Liver (tissue), 9 donors: ENCODE data around the gene CCDC102A. TPM values are rescaled to one million over a fixed set of nuclear protein-coding genes. Genes with fewer than 3 reads are reported as not detected.

Source experiments
- DNase-seq: peaks from one replicate; pipeline ENCODE4 v3.0.0-alpha.2; 2017; ENCODE audit warnings: low spot score
- H3K27ac ChIP-seq, 2 donors: one replicate each; pipeline ENCODE4 v1.7.0; 2013; ENCODE audit warnings: inconsistent platforms in 2 of 2, low read length in 2 of 2, control low read depth in 1 of 2, low read depth in 1 of 2, mild to moderate bottlenecking in 1 of 2
- H3K27me3 ChIP-seq, 4 donors: one replicate each; pipeline versions ENCODE4 v1.6.1 to v1.7.0; 2013; ENCODE audit warnings: low read length in 3 of 4, inconsistent platforms in 1 of 4, mild to moderate bottlenecking in 1 of 4, moderate library complexity in 1 of 4; ENCODE audit not compliant: control insufficient read depth in 4 of 4, insufficient read depth in 4 of 4
- H3K36me3 ChIP-seq, 4 donors: one replicate each; pipeline versions ENCODE4 v1.6.1 to v1.7.0; 2013; ENCODE audit warnings: low read length in 3 of 4, mild to moderate bottlenecking in 3 of 4, low read depth in 1 of 4, moderate library complexity in 1 of 4; ENCODE audit not compliant: control insufficient read depth in 4 of 4, insufficient read depth in 3 of 4
- H3K4me1 ChIP-seq, 4 donors: one replicate each; pipeline versions ENCODE4 v1.6.1 to v1.7.0; 2013; ENCODE audit warnings: low read length in 3 of 4, mild to moderate bottlenecking in 3 of 4, moderate library complexity in 1 of 4; ENCODE audit not compliant: control insufficient read depth in 4 of 4, insufficient read depth in 4 of 4
- H3K4me3 ChIP-seq, 3 donors: one replicate each; pipeline versions ENCODE4 v1.6.1 to v1.7.0; 2013; ENCODE audit warnings: low read length in 3 of 3, control low read depth in 1 of 3, low read depth in 1 of 3, mild to moderate bottlenecking in 1 of 3
- H3K9ac ChIP-seq, 2 donors: one replicate each; pipeline ENCODE4 v1.7.0; 2013; ENCODE audit warnings: low read length in 2 of 2, mild to moderate bottlenecking in 2 of 2, moderate library complexity in 2 of 2, control low read depth in 1 of 2, low read depth in 1 of 2
- H3K9me3 ChIP-seq, 4 donors: one replicate each; pipeline versions ENCODE4 v1.6.1 to v1.7.0; 2013; ENCODE audit warnings: low read length in 3 of 4; ENCODE audit not compliant: control insufficient read depth in 4 of 4
- EGR1 ChIP-seq, 2 donors: IDR thresholded peaks; 2 replicates each; pipeline ENCODE4 v1.6.1; 2016 to 2018; ENCODE audit warnings: antibody characterized with exemption in 2 of 2, low read depth in 2 of 2
- FOXA1 ChIP-seq: IDR thresholded peaks from 2 replicates; pipeline ENCODE4 v1.6.1; 2016; ENCODE audit warnings: antibody characterized with exemption
- FOXA2 ChIP-seq: IDR thresholded peaks from 2 replicates; pipeline ENCODE4 v1.6.1; 2016; ENCODE audit warnings: antibody characterized with exemption
- GABPA ChIP-seq, 2 donors: IDR thresholded peaks in 1 of 2; conservative IDR thresholded peaks in 1 of 2; 2 replicates each; pipeline ENCODE4 v1.6.1; 2016; ENCODE audit warnings: antibody characterized with exemption in 2 of 2, mild to moderate bottlenecking in 1 of 2, moderate library complexity in 1 of 2
- HNF4A ChIP-seq, 2 donors: conservative IDR thresholded peaks; 2 replicates each; pipeline ENCODE4 v1.6.1; 2016; ENCODE audit warnings: antibody characterized with exemption in 2 of 2, mild to moderate bottlenecking in 2 of 2
- HNF4G ChIP-seq: IDR thresholded peaks from 2 replicates; pipeline ENCODE4 v1.6.1; 2016; ENCODE audit warnings: antibody characterized with exemption
- JUND ChIP-seq, 2 donors: IDR thresholded peaks; 2 replicates each; pipeline ENCODE4 v1.6.1; 2016; ENCODE audit warnings: antibody characterized with exemption in 2 of 2
- NR2F2 ChIP-seq: IDR thresholded peaks from 2 replicates; pipeline ENCODE4 v1.6.1; 2016; ENCODE audit warnings: antibody characterized with exemption
- RAD21 ChIP-seq, 2 donors: IDR thresholded peaks; 2 replicates each; pipeline ENCODE4 v1.6.1; 2016; ENCODE audit warnings: antibody characterized with exemption in 2 of 2, mild to moderate bottlenecking in 2 of 2
- RXRA ChIP-seq, 2 donors: IDR thresholded peaks; 2 replicates each; pipeline ENCODE4 v1.6.1; 2017 to 2018; ENCODE audit warnings: antibody characterized with exemption in 2 of 2, mild to moderate bottlenecking in 1 of 2
- SP1 ChIP-seq: IDR thresholded peaks from 2 replicates; pipeline ENCODE4 v1.6.1; 2018; ENCODE audit warnings: antibody characterized with exemption, mild to moderate bottlenecking
- TAF1 ChIP-seq: conservative IDR thresholded peaks from 2 replicates; pipeline ENCODE4 v1.6.1; 2016; ENCODE audit warnings: antibody characterized with exemption, mild to moderate bottlenecking
- YY1 ChIP-seq: IDR thresholded peaks from 2 replicates; pipeline ENCODE4 v1.6.1; 2016; ENCODE audit warnings: antibody characterized with exemption, mild to moderate bottlenecking
- WGBS: extraction: QIAGEN DNeasy Blood & Tissue Kit; methylation state at CpG from one replicate; pipeline ENCODE4 v1.1.7; 2013; 5-methylcytosine and 5-hydroxymethylcytosine counted together
- polyA plus RNA-seq, 2 donors: library from polyadenylated mRNA; stranded (reverse) in 1 of 2; unstranded in 1 of 2; fragments of 200-250 nt in 1 of 2; fragments of >200 nt in 1 of 2; fragmentation: Nextera tagmentation in 1 of 2; extraction: Ambion mirVana in 1 of 2; gene quantifications; one replicate each; pipeline versions ENCODE4 v1.2.1 to v1.2.3, GENCODE V29; 2013 to 2015
- total RNA-seq, 2 donors: library from RNA; depleted of rRNA; stranded (reverse); fragments of >200 nt; gene quantifications; one replicate each; pipeline ENCODE4 v1.2.3, GENCODE V29; 2014
- TF ChIP-seq, protein P1 (sequence below): IDR thresholded peaks from 2 replicates; pipeline ENCODE4 v1.6.1; 2016; ENCODE audit warnings: antibody characterized with exemption
- TF ChIP-seq, protein P2 (sequence below): fragments of 150-350 bp; IDR thresholded peaks from 2 replicates; pipeline ENCODE4 v1.5.1; 2017; ENCODE audit warnings: improper control_type of control experiment, low read depth, low read length; ENCODE audit not compliant: missing input control
- TF ChIP-seq, protein P3 (sequence below): IDR thresholded peaks from 2 replicates; pipeline ENCODE4 v1.6.1; 2016; ENCODE audit warnings: antibody characterized with exemption
- TF ChIP-seq, protein P4 (sequence below): IDR thresholded peaks from 2 replicates; pipeline ENCODE4 v1.6.1; 2016; ENCODE audit warnings: antibody characterized with exemption
- TF ChIP-seq, protein P5 (sequence below): IDR thresholded peaks from 2 replicates; pipeline ENCODE4 v1.6.1; 2016; ENCODE audit warnings: antibody characterized with exemption, mild to moderate bottlenecking
- donor health status: healthy.
- donor health status: healthy.
- donor health status: healthy.
- donor health status: healthy.
- donor health status: healthy.

Gene CCDC102A
- total and polyA plus RNA-seq, 4 donors = 0.36 to 2.6 (median 1.7) TPM

DNA sequence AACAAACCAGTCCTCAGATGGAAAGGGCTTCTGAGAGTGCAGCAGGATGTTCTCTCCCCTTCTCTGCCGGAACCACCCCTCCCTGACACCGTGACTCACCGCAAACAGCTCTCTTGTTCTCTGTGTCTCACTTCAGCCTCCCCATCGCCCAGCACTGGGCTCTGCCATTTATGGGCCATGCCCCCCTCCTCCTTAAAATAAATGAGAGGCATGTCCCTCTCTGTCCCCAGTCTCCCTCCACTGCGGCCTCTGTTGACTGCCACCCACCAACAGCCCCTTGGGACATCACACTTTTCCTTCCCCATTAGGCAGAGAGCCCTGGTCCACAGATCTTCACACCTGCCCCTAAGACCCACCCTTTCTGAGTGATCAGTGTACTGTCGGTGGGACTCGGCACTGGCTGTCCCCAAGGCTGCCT lies 6.3 kb downstream of the CCDC102A start:
- H3K36me3 ChIP-seq = no peaks in the 10 kb centered on the region
- H3K9ac ChIP-seq = no peak overlapping the region
- WGBS = 62% methylated on average over 7 of the region's 7 CpGs
- H3K4me1 ChIP-seq = peaks cover 0 to 11% (median 4%) of the 10 kb centered on the region in 4 donors
- H3K4me3 ChIP-seq = no peak overlapping the region
- H3K27me3 ChIP-seq = no peaks in the 10 kb centered on the region
- no peak for DNase-seq
- no peak overlapping the region for H3K27ac ChIP-seq
- peak in 1 of 2 donors; percentile 26 for TF ChIP-seq JUND (IDR thresholded peaks at IDR 0.05)
- TF ChIP-seq HNF4A (conservative IDR thresholded peaks at IDR 0.05) = no peak
- no peaks in the 10 kb centered on the region for H3K9me3 ChIP-seq

DNA sequence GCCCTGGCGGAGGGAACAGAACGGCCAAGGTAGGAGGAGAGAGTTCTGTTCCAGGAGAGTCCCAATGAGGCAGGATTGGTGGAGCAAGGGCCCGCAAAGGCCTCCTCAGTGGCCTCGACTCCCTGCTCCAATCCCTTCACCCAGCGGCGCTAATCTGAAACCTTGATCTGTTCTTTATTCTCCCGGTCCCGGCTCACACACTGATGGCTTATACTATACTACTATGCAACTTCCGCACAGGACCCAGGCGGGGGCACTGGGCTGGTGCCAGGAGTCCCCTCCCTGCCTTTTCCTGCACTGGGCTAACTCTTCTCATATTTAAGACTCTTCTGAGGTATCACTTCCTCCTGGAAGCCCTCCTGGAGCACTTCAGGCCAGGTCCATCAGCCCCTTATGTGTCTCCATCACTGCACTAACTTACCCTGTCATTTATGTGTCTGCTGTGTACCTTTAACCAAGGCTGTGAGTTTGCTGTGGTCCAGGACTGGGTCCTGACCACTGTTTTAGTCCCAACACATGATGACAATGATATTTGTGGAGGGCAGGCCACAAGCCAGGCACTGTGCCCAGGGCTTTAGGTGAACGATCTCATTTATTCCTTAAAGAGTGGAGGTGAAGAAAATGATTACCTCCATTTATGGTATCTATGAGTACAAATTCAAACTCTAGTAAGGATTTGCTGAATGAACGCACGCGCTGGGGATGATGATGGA lies 6.8 kb downstream of the CCDC102A start:
- Histone ChIP-seq H3K4me1 (peaks cover 0 to 11% (median 4%) of the 10 kb centered on the region in 4 donors), H3K36me3 (no peaks in the 10 kb centered on the region), H3K9ac (no peak overlapping the region), H3K27ac (no peak overlapping the region), H3K9me3 (no peaks in the 10 kb centered on the region), H3K4me3 (no peak overlapping the region), H3K27me3 (no peaks in the 10 kb centered on the region)
- no peak for DNase-seq
- WGBS = 66% methylated on average over 14 of the region's 14 CpGs
- TF ChIP-seq RAD21 (IDR thresholded peaks at IDR 0.05) (no peak), FOXA1 (no peak), YY1 (no peak)

DNA sequence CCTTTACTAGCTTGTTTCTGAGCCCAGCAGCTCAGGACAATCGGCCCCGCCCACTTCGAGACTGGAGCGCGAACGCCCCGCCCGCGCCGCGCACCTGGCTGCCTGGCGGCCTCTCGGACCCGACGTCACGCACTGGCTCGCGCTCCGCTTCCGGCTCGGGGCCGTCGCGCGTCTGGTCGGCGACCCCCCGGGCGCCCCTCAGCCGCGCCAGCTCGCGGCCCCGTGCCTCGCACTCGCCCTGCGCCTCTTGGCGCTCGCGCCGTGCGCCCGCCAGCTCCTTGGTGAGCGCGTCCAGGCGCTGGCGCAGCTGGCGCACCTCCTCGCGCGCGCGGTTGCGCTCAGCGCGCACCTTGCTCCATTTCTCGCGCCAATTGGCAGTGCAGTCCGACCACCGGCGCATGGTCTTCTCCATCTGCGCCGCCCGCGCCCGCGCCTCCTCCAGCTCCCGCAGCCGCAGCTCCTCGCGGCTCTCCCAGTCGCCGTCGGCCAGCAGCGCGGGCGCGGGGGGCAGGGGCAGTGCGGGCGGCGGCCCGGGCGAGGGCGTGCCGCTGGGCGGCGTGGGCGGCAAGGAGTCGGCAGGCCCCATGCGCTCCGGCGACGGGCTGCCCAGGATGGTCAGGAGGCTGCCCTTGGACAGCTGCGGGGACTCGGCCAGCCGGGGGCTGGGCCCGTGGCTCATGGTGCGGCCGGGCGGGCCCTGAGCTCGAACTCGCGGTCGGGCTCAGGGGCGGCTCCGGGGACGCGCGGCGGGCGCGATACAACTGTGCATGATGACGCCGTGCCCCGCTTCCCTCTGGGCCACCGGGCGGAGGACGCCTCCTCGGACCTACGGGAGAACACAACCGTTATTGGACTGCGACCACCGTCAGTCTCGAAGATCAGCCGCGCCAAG lies 7.6 kb downstream of the CCDC102A start:
- H3K27me3 ChIP-seq = no peaks in the 10 kb centered on the region
- no peaks in the 10 kb centered on the region for H3K36me3 ChIP-seq
- no peak overlapping the region for H3K27ac ChIP-seq
- no peaks in the 10 kb centered on the region for H3K9me3 ChIP-seq
- H3K4me1 ChIP-seq = peaks cover 0 to 11% (median 4%) of the 10 kb centered on the region in 4 donors
- DNase-seq = no peak
- 41% methylated on average over 126 of the region's 126 CpGs for WGBS
- peak overlapping the region in 1 of 3 donors; percentile 38 for H3K4me3 ChIP-seq
- no peak overlapping the region for H3K9ac ChIP-seq
- TF ChIP-seq SP1 = no peak
- TF ChIP-seq, protein P1, sequence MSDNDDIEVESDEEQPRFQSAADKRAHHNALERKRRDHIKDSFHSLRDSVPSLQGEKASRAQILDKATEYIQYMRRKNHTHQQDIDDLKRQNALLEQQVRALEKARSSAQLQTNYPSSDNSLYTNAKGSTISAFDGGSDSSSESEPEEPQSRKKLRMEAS = no peak
- no peak for TF ChIP-seq HNF4A (conservative IDR thresholded peaks at IDR 0.05)
- no peak for TF ChIP-seq TAF1
- TF ChIP-seq FOXA1 = no peak
- TF ChIP-seq YY1 = no peak
- TF ChIP-seq, protein P2, sequence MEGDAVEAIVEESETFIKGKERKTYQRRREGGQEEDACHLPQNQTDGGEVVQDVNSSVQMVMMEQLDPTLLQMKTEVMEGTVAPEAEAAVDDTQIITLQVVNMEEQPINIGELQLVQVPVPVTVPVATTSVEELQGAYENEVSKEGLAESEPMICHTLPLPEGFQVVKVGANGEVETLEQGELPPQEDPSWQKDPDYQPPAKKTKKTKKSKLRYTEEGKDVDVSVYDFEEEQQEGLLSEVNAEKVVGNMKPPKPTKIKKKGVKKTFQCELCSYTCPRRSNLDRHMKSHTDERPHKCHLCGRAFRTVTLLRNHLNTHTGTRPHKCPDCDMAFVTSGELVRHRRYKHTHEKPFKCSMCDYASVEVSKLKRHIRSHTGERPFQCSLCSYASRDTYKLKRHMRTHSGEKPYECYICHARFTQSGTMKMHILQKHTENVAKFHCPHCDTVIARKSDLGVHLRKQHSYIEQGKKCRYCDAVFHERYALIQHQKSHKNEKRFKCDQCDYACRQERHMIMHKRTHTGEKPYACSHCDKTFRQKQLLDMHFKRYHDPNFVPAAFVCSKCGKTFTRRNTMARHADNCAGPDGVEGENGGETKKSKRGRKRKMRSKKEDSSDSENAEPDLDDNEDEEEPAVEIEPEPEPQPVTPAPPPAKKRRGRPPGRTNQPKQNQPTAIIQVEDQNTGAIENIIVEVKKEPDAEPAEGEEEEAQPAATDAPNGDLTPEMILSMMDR = no peak
- TF ChIP-seq FOXA2 = no peak
- TF ChIP-seq, protein P3, sequence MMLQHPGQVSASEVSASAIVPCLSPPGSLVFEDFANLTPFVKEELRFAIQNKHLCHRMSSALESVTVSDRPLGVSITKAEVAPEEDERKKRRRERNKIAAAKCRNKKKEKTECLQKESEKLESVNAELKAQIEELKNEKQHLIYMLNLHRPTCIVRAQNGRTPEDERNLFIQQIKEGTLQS = no peak
- TF ChIP-seq EGR1 (IDR thresholded peaks at IDR 0.05; ENCODE audit: low read depth in 2 of 2) = no peak
- no peak for TF ChIP-seq RAD21 (IDR thresholded peaks at IDR 0.05)
- no peak for TF ChIP-seq RXRA (IDR thresholded peaks at IDR 0.05)
- TF ChIP-seq, protein P4, sequence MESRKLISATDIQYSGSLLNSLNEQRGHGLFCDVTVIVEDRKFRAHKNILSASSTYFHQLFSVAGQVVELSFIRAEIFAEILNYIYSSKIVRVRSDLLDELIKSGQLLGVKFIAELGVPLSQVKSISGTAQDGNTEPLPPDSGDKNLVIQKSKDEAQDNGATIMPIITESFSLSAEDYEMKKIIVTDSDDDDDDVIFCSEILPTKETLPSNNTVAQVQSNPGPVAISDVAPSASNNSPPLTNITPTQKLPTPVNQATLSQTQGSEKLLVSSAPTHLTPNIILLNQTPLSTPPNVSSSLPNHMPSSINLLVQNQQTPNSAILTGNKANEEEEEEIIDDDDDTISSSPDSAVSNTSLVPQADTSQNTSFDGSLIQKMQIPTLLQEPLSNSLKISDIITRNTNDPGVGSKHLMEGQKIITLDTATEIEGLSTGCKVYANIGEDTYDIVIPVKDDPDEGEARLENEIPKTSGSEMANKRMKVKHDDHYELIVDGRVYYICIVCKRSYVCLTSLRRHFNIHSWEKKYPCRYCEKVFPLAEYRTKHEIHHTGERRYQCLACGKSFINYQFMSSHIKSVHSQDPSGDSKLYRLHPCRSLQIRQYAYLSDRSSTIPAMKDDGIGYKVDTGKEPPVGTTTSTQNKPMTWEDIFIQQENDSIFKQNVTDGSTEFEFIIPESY = no peak
- TF ChIP-seq GABPA (IDR thresholded peaks at IDR 0.05 in 1 of 2, conservative IDR thresholded peaks at IDR 0.05 in 1 of 2) = no peak
- no peak for TF ChIP-seq HNF4G
- TF ChIP-seq, protein P5, sequence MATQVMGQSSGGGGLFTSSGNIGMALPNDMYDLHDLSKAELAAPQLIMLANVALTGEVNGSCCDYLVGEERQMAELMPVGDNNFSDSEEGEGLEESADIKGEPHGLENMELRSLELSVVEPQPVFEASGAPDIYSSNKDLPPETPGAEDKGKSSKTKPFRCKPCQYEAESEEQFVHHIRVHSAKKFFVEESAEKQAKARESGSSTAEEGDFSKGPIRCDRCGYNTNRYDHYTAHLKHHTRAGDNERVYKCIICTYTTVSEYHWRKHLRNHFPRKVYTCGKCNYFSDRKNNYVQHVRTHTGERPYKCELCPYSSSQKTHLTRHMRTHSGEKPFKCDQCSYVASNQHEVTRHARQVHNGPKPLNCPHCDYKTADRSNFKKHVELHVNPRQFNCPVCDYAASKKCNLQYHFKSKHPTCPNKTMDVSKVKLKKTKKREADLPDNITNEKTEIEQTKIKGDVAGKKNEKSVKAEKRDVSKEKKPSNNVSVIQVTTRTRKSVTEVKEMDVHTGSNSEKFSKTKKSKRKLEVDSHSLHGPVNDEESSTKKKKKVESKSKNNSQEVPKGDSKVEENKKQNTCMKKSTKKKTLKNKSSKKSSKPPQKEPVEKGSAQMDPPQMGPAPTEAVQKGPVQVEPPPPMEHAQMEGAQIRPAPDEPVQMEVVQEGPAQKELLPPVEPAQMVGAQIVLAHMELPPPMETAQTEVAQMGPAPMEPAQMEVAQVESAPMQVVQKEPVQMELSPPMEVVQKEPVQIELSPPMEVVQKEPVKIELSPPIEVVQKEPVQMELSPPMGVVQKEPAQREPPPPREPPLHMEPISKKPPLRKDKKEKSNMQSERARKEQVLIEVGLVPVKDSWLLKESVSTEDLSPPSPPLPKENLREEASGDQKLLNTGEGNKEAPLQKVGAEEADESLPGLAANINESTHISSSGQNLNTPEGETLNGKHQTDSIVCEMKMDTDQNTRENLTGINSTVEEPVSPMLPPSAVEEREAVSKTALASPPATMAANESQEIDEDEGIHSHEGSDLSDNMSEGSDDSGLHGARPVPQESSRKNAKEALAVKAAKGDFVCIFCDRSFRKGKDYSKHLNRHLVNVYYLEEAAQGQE = no peak
- TF ChIP-seq JUND (IDR thresholded peaks at IDR 0.05) = no peak
- no peak for TF ChIP-seq NR2F2
